Ascending aorta (tissue), 2 donors: ENCODE measurements around the gene PPP2R3C. TPM values are rescaled to one million over a fixed set of nuclear protein-coding genes. Genes with fewer than 3 reads are reported as not detected.

Experiments
- DNase-seq, 2 donors: peaks; one replicate each; pipeline ENCODE4 v3.0.0-alpha.2; 2019; ENCODE audit warnings: low spot score in 2 of 2
- H3K27ac ChIP-seq, 2 donors: fragments of 200-600 bp; sonication (generic); one replicate each; pipeline ENCODE4 v1.5.1; 2016 to 2017; ENCODE audit warnings: mild to moderate bottlenecking in 1 of 2
- H3K27me3 ChIP-seq: fragments of 200-600 bp; sonication (generic); one replicate; pipeline ENCODE4 v1.5.1; 2017
- H3K36me3 ChIP-seq, 2 donors: fragments of 200-600 bp; sonication (generic); one replicate each; pipeline ENCODE4 v1.5.1; 2016
- H3K4me1 ChIP-seq, 2 donors: fragments of 200-600 bp; sonication (generic); one replicate each; pipeline ENCODE4 v1.5.1; 2016 to 2017; ENCODE audit warnings: mild to moderate bottlenecking in 1 of 2
- H3K4me3 ChIP-seq, 2 donors: fragments of 200-600 bp; sonication (generic); one replicate each; pipeline ENCODE4 v1.5.1; 2016 to 2017; ENCODE audit warnings: mild to moderate bottlenecking in 1 of 2
- H3K9me3 ChIP-seq, 2 donors: fragments of 200-600 bp; sonication (generic); one replicate each; pipeline ENCODE4 v1.5.1; 2016
- intact Hi-C: fragments of 100-400 bp; cut with DNase I; formaldehyde crosslinking; loops from one replicate; pipeline ENCODE4 v1.15.1; 2023
- total RNA-seq: library from RNA; depleted of rRNA; stranded (reverse); fragments of >200 nt; gene quantifications from one replicate; pipeline ENCODE4 v1.1.0, GENCODE V29; 2016
- TF ChIP-seq, protein P1 (sequence below), 3 experiments: fragments of 200-600 bp in 2 of 3; fragments of 450-650 bp in 1 of 3; sonication (generic) in 2 of 3; IDR thresholded peaks; one replicate each; pipeline ENCODE4 v1.5.1; 2016 to 2019; ENCODE audit warnings: antibody characterized with exemption in 3 of 3, mild to moderate bottlenecking in 1 of 3, moderate library complexity in 1 of 3

PPP2R3C gene
- total RNA-seq, 1 donor from 2014 or later = 63.6 TPM

DNA sequence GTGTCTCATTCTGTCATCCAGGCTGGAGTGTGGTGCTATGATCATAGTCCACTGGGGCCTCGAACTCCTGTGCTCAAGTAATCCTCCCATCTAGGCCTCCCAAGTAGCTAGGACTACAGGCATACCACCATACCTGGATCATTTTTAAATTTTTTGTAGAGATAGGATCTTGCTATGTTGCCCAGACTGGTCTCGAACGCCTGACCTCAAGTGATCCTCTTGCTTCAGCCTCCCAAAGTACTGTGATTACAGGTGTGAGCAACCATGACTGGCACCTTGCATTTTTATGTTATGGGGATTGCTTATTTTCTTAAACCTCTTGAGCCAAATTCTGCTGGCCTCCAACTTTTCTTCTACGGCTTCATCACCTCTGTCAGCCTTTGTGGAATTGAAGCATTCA, 27.4 kb upstream of the PPP2R3C start:
- Histone ChIP-seq H3K27me3 (no peaks in the 10 kb centered on the region), H3K9me3 (no peaks in the 10 kb centered on the region), H3K4me1 (no peaks in the 10 kb centered on the region), H3K4me3 (no peak overlapping the region), H3K36me3 (peaks cover 0 to 7% of the 10 kb centered on the region in 2 donors), H3K27ac (no peak overlapping the region)
- intact Hi-C loops = no loop called here
- DNase-seq = no peak
- TF ChIP-seq, protein P1, sequence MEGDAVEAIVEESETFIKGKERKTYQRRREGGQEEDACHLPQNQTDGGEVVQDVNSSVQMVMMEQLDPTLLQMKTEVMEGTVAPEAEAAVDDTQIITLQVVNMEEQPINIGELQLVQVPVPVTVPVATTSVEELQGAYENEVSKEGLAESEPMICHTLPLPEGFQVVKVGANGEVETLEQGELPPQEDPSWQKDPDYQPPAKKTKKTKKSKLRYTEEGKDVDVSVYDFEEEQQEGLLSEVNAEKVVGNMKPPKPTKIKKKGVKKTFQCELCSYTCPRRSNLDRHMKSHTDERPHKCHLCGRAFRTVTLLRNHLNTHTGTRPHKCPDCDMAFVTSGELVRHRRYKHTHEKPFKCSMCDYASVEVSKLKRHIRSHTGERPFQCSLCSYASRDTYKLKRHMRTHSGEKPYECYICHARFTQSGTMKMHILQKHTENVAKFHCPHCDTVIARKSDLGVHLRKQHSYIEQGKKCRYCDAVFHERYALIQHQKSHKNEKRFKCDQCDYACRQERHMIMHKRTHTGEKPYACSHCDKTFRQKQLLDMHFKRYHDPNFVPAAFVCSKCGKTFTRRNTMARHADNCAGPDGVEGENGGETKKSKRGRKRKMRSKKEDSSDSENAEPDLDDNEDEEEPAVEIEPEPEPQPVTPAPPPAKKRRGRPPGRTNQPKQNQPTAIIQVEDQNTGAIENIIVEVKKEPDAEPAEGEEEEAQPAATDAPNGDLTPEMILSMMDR (IDR thresholded peaks at IDR 0.05) = no peak

DNA sequence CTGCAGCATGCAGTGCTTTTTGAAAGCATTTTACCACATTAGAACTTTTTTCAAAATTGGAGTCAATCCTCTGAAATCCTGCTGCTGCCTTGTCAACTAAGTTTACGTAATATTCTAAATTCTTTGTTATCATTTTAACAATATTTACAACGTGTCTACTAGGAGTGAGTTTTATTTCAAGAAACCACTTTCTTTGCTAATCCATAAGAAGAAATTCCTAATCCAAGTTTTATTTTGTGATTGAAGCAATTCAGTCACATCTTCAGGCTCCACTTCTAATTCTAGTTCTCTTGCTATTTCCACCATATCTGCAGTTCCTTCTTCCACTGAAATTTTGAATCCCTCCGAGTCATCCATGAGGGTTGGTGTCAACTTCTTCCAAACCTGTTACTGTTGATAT, 25.9 kb upstream of the PPP2R3C start:
- Histone ChIP-seq H3K9me3 (no peaks in the 10 kb centered on the region), H3K4me3 (no peak overlapping the region), H3K36me3 (peaks cover 0 to 7% of the 10 kb centered on the region in 2 donors), H3K27ac (no peak overlapping the region), H3K4me1 (no peaks in the 10 kb centered on the region), H3K27me3 (no peaks in the 10 kb centered on the region)
- DNase-seq = no peak
- TF ChIP-seq, protein P1 (IDR thresholded peaks at IDR 0.05) = no peak
- intact Hi-C loops = no loop called here

DNA sequence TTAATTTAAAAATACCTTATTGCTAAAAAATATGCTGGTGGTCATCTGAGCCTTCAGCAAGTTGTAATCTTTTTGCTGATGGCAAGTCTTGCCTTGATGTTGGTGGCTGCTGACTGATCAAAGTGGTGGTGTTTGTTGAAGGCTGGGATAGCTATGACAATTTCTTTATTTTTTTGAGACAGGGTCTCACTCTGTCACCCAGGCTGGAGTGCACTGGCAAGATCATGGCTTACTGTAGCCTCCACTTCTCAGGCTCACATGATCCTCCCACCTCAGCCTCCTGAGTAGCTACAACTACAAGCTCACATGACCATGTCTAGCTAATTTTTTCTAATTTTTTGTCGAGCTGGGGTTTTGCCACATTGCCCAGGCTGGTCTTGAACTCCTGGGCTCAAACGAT, 25.4 kb upstream of the PPP2R3C start:
- intact Hi-C loops = no loop called here
- TF ChIP-seq, protein P1 (IDR thresholded peaks at IDR 0.05) = no peak
- peaks cover 4 to 7% of the 10 kb centered on the region in 2 donors for H3K36me3 ChIP-seq
- no peak overlapping the region for H3K4me3 ChIP-seq
- no peaks in the 10 kb centered on the region for H3K27me3 ChIP-seq
- no peak for DNase-seq
- H3K9me3 ChIP-seq = no peaks in the 10 kb centered on the region
- no peaks in the 10 kb centered on the region for H3K4me1 ChIP-seq
- no peak overlapping the region for H3K27ac ChIP-seq

DNA sequence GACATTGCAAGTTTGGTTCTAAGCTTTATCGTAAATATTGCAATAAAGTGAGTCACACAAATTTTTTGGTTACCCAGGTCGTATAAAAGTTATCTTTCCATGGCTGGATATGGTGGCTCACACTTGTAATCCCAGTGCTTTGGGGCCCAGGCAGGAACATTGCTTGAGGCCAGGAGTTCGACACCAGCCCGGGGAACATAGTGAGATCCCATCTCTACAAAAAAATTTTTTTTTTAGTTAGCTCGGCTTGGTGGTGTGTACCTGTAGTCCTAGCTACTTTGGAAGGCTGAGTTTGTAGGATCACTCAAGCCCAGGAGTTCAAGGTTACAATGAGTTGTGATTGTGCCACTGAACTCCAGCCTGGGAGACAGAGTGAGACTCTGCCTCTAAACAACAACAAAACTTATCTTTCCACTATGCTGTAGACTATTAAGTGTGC, 24.9 kb upstream of the PPP2R3C start:
- TF ChIP-seq, protein P1 (IDR thresholded peaks at IDR 0.05) = no peak
- no peak overlapping the region for H3K27ac ChIP-seq
- H3K4me3 ChIP-seq = no peak overlapping the region
- no peaks in the 10 kb centered on the region for H3K9me3 ChIP-seq
- DNase-seq = no peak
- peaks cover 7 to 8% of the 10 kb centered on the region in 2 donors for H3K36me3 ChIP-seq
- intact Hi-C loops = no loop called here
- no peaks in the 10 kb centered on the region for H3K4me1 ChIP-seq
- no peaks in the 10 kb centered on the region for H3K27me3 ChIP-seq

DNA sequence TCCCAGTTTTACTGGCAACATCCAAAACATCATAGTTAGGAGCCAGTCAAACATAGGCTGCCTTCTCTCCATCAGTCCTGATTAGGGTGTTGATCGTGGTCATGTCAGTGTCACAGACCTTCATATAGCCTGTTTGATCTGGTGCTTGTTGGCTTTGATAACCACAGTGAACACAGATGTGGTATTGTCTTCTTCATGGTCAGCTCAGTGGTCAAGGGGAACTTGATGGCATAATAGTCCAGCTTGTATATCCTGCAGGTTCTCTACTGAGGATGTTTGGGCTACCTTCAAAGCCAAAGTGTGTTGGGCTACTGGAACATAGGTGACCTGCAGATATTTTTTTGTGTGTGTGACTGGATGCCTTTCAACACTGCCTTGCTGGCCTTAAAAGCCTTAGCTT, 22.2 kb upstream of the PPP2R3C start:
- TF ChIP-seq, protein P1 (IDR thresholded peaks at IDR 0.05) = no peak
- Histone ChIP-seq H3K4me3 (no peak overlapping the region), H3K9me3 (no peaks in the 10 kb centered on the region), H3K36me3 (peaks cover 7 to 10% of the 10 kb centered on the region in 2 donors), H3K4me1 (no peaks in the 10 kb centered on the region), H3K27ac (no peak overlapping the region), H3K27me3 (no peaks in the 10 kb centered on the region)
- intact Hi-C loops = no loop called here
- DNase-seq = no peak
